T47D (cell line): Measurements from ENCODE around the gene CCNB1.
"Not testable (repeated sequence)": the region's sequence is repeated elsewhere in the genome, so short reads cannot be mapped to it uniquely, and the experiment has no call there.

Experiments used
- DNase-seq, 2 experiments: peaks; one replicate each; pipeline versions ENCODE4 v3.0.0 to v3.0.0-alpha.2; 2011 to 2012; ENCODE audit warnings: low read depth in 1 of 2, low spot score in 1 of 2
- JUND ChIP-seq: IDR thresholded peaks from 2 replicates; pipeline ENCODE4 v1.6.1; 2012; ENCODE audit warnings: low read depth
- in situ Hi-C: cut with HindIII; loops from 2 replicates; pipeline ENCODE4 v1.10.0; 2016; ENCODE audit warnings: low sequenced_read_pairs, low pct_unique_long_range_greater_than_20kb

CCNB1 gene

GRCh38 chr5:69189162-69190086, 22.5 kb downstream of the CCNB1 start, which contains the start of gene CENPH:
Gene CENPH (plus strand): TSS chr5:69189583. CDS start chr5:69189635, 52 bp downstream.
- DNase-seq: peak; percentile 75 to 92
- in situ Hi-C loops: no loop called here
- TF ChIP-seq JUND: no peak

GRCh38 chr5:69202497-69202896, 35.5 kb downstream of the CCNB1 start:
- no peak for TF ChIP-seq JUND
- DNase-seq: no peak
- in situ Hi-C loops: no loop called here

GRCh38 chr5:69206528-69207190, 39.7 kb downstream of the CCNB1 start:
- no peak for DNase-seq
- TF ChIP-seq JUND: no peak
- in situ Hi-C loops: no loop called here

- no peak for TF ChIP-seq JUND
- no peak for DNase-seq
- in situ Hi-C loops: no loop called here
These were observed 42.7 kb downstream of the CCNB1 start for GRCh38 chr5:69209602-69210001.

GRCh38 chr5:69211200-69211599, 44.2 kb downstream of the CCNB1 start:
- DNase-seq: no peak
- in situ Hi-C loops: no loop called here
- no peak for TF ChIP-seq JUND

GRCh38 chr5:69212022-69212421, 45.1 kb downstream of the CCNB1 start:
- no peak for TF ChIP-seq JUND
- in situ Hi-C loops: no loop called here
- no peak for DNase-seq

DNA sequence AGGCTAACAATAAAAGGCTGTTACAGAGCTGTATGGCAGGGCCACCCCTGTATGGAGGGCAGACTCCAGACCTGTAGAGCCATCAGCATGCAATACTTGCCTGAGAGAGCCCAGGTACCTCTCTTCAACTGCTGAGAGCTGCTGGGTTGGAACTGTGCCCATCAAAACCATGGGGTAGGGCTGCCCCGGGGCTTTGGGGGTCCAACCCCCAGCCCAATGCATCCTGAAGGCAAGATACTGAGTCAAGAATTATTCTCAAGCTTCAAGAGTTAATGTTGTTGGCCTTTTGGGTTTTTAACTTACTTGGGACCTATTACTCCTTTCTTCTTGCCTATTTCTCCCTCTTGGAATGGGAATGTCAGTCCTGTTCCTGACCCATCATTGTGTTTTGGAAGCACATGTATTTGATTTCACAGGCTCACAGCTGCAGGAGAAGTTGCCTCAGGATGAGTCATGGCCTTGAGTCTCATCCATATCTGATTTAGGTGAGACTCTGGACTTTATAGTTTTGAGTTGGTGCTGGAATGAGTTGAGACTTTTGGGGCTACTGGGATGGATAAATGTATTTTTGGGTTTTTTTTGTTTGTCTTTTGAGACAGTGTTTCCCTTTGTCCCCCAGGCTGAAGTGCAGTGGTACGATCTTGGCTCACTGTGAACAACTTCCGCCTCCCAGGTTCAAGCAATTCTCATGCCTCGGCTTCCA, 46.7 kb downstream of the CCNB1 start:
- in situ Hi-C loops: no loop called here
- DNase-seq: no peak
- TF ChIP-seq JUND: no peak

DNA sequence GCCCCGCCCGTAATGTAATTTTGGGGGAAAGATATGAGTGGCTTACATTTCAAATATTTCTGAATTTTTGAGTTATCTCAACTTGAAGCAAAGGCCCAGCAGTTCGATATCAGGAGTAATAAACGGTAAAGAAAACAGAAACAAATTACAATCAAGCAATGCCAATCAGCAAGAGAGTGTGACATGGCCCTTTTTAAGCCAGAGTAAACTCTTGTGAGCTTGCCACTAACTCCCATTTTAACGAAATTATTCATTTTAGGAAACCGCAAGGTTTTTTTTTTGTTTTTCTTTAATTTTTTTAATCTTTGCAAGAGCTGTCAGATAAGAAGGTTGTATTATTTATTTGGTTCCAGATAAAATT, 50.2 kb downstream of the CCNB1 start:
- DNase-seq: no peak
- in situ Hi-C loops: no loop called here
- TF ChIP-seq JUND: no peak

GRCh38 chr5:69217548-69218526, 50.9 kb downstream of the CCNB1 start:
- in situ Hi-C loops: no loop called here
- no peak for TF ChIP-seq JUND
- DNase-seq: peak; percentile 80 to 94

DNA sequence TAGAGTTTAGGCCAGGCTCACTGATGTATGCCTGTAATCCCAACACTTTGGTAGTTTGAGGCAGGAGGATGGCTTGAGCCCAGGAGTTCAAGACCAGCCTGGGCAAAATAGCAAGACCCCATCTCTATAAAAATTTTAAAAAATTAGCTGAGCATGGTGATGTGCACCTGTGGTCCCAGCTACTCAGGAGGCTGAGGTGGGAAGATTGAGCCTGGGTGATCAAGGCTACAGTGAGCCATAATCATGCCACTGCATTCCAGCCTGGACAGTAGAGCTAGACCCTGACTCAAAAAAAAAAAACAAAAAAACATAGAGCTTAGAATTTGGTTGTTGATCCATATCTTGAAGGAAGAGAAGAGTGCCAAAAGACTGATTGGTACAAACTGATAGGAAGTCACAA, 53.0 kb downstream of the CCNB1 start:
- no peak for TF ChIP-seq JUND
- in situ Hi-C loops: no loop called here
- DNase-seq: no peak

GRCh38 chr5:69220371-69220770, 53.4 kb downstream of the CCNB1 start:
- in situ Hi-C loops, DNase-seq: not testable (repeated sequence)

- in situ Hi-C loops: not testable (repeated sequence)
These were observed 53.9 kb downstream of the CCNB1 start for GRCh38 chr5:69220833-69221232.

More at GRCh38 chr5:69220833-69221232, 53.9 kb downstream of the CCNB1 start:
- not testable (repeated sequence) for DNase-seq
